Fibroblast of skin of scalp (primary cell): ENCODE results near the gene UBE2Z.
"Not testable (repeated sequence)": the region's sequence is repeated elsewhere in the genome, so short reads cannot be mapped to it uniquely, and the experiment has no call there.

ENCODE experiments used
- DNase-seq: peaks from one replicate; pipeline ENCODE4 v3.0.0-alpha.2; 2013

UBE2Z gene

GRCh38 chr17:48904428-48904827 lies 3.8 kb upstream of the UBE2Z start:
- DNase-seq, result no peak

GRCh38 chr17:48905987-48906515 lies 2.2 kb upstream of the UBE2Z start:
- DNase-seq, result no peak

- DNase-seq, result peak; percentile 35
Observed at GRCh38 chr17:48907713-48908046, 527 bp upstream of the UBE2Z start.

GRCh38 chr17:48908853-48909394 lies 717 bp downstream of the UBE2Z start:
- DNase-seq, result peak; percentile 91

DNA sequence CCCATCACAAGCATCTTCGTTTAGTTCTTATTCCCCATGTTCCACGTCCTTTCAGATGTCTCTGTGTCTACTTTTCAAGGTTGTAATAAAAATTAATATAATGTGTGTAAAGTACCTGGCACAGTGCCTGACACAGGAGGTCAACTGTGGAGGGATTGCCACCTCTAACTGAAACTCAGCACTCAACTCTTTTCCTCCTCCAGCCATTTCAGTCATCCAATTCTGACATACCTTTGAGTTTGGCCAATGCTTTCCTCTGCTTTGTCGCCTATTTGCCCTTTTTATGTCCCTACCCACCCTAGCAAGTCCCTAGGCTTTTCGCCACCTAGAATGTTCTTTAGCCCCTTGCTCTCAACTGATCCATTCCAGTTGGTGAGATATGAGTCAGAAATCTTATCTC lies 1.6 kb downstream of the UBE2Z start:
- DNase-seq, result no peak

GRCh38 chr17:48910370-48910769 lies 2.2 kb downstream of the UBE2Z start:
- no peak for DNase-seq

GRCh38 chr17:48912476-48912875 lies 4.3 kb downstream of the UBE2Z start:
- DNase-seq, result no peak

DNA sequence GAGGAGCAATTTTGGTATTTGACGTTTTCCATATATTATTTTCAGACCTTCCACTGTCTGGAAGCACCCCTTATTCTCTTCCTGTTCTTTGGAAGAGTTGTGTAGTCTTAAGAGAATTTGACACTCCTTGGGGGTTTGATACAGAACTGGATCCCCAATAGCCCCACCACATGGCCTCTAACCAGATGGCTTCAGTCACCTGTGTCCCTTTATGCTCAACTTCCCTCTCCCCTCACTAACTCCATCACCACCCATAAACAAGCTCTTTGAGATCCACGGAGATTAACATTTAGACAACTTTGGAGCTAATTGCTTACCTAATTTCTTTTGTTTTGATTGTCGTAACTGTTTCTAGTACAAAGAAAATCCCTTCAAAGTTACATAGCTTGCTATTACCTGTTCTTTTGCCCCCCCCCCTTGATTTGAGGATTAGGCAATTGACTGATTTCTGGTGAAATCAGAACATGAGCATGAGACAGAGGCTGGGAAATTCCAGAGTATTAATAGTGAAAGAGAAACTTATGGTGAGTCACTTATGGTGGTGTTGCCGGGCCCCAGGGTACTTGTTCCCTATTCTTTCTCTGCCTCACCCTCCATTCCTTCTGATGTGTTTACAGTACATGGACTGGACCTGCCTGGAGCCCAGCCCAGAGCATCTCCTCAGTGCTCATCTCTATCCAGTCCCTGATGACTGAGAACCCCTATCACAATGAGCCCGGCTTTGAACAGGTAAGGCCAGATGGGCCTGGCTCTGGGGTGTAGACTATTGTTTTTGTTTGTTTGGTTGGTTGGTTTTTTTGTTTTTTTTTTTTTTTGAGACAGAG lies 7.5 kb downstream of the UBE2Z start:
- DNase-seq, result peak; percentile 82

DNA sequence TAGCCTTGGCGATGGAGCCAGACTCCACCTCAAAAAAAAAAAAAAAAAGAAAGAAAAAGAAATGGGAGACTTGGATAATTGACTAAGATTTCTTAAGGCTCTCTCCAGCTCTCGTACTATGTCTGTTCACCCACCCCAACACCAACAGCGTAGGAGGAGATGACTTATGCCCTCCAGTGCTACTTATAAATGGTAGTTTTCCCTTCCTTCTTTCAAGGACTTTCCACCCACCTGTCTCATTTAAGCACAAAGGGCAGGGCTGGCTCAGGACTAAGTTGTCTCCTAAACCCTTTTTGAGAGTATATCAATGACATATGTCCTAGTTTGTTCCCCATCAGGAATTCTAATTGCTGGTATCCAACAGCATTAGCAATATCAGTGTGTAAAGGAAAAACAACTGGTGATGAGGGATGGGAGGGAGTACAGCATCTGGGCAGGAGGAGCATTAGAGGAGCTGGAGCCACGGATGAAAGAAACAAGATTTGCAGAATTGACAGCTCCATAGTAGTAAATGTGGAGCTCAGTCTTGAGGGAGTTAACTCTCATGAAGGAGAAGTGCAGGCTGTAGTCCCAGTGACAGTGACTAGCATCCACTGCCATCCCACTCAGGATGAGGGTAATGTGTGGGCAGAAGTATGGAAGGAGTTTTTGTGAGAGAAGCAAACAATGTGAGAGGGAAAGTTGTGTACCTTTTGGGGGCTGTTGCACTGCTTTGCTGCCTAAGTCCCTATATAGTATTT lies 17.2 kb downstream of the UBE2Z start:
- no peak for DNase-seq

GRCh38 chr17:48925991-48926342 lies 17.8 kb downstream of the UBE2Z start:
- no peak for DNase-seq

GRCh38 chr17:48927978-48928745 lies 20.0 kb downstream of the UBE2Z start:
- no peak for DNase-seq

DNA sequence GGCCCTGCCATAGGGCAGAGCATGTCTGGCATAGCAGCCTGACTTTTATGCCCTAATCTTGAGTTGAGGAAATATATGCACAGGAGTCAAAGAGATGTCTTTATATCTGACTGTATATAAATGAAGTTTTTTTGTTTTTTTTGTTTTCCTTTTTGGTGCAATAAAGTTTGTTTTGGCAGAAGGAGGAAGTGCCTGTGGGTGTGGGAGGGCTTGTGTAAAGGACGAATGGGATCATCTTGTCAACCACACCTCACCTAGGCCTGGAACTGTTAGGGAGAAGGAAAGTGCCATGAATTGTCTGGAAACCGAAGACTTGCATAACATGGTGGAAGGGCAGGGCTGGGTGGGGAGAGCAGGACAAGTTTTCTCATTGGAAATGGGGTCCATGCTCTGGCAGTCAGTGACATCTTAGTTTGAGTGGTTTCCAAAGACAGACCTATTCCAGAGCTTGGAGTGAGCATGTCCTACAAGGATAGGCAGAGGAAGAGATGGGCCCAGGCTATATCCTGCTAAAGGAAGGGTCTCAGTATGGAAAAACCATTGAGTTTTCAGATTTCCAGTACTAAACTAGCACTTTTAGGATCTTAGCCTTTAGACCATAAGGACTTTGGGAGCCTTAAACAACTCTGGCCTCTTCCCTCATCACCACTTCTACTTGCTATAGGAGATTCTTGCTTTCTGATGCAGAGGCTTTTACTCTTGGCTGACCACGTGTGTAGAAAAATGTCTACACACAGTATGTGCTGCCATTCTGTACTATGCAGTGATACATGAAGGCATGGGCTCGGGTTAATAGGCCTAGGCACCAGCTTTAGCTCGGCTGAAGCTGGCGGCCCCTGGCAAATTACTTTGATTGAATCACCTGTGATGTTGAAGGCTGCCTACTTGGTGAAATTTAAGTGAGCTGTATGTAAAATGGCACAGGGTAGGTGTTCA lies 20.9 kb downstream of the UBE2Z start:
- DNase-seq, result peak; percentile 12

DNA sequence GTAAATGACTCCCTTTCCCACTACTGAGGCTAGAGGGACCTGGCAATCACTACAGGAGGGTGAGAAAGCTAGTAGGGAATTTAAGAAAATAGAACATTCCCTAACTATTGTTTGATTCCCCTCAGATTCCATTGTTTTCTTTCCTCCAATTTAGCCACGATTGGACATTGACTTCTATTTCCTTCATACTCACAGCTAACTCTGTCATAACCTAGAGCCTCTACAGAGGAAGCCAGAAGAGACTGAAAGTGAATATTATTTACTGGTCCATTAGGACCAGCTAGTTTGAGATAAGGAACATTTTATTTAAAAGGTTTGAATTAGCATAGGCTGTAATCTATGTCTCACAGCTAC lies 21.6 kb downstream of the UBE2Z start:
- DNase-seq, result no peak

GRCh38 chr17:48930435-48930873 lies 22.2 kb downstream of the UBE2Z start:
- no peak for DNase-seq

DNA sequence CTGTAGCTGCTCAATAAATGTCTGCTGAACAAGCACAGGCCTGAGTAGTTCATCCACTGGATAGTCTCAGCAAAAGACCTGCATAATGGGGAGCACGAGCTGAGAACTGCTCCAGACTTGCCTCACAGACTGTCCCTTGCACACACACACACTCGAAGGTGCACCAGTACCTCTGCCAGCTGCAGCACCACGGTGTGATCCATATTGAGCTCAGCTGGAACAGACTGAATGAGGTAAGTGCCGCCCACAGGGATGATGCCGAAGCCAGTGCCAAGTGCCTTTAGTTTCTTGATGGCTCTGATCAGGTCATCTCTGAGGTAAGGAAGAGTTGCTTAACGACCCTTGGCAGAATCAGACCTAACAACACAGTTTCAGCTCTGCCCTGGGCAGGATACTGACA lies 24.8 kb downstream of the UBE2Z start:
- no peak for DNase-seq

- DNase-seq, result peak; percentile 94
Observed at GRCh38 chr17:48944515-48945260, 36.5 kb downstream of the UBE2Z start, which contains the start of gene SNF8. SNF8 (minus strand) TSS chr17:48944842; CDS start chr17:48944734, 108 bp downstream.

DNA sequence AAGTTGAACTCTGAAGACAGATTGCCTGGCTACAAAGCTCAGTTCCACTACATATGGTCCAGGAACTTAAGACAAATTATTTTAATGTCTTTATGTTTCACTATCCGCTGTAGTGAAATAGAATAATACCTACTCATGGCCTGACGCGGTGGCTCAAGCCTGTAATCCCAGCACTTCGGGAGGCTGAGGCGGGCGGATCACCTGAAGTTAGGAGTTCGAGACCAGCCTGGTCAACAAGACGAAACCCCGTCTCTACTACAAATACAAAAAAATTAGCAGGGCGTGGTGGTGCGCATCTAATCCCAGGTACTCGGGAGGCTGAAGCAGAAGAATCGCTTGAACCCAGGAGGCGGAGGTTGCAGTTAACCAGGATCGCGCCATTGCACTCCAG lies 37.0 kb downstream of the UBE2Z start:
- DNase-seq, result not testable (repeated sequence)

DNA sequence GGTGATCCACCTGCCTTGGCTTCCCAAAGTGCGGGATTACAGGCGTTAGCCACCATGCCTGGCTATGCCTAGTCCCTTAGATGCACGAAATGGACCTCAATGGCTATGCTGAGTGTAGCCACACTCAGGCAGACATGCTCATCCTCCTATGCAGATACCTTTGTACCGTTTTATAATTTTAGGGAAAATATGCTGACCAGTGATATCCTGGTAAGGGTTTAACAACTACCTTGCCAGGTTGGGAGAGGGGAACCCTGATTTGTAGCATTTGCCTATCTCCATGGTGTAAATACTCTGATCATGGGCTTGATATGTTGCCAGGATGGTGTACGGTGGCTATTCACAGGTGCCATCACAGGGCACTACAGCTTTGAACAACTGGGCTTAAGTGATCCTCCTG lies 43.4 kb downstream of the UBE2Z start:
- no peak for DNase-seq

DNA sequence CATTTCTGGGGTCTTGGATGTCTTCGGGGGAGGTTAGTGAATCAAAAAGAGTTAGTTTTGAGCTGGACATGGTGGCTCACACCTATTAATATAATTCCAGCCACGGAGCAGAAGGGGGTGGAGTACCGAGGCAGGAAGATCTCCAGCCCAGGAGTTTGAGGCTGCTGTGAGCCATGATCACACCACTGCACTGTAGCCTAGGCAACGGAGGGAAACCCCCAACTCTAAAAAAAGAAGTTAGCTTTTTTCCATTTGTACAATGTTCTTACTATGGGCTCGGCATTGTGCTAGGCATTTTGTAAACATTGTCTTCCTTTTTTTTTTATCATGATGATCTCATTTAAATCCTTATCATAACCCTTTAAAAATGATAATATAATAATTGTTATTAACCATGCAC lies 44.7 kb downstream of the UBE2Z start:
- DNase-seq, result no peak

DNA sequence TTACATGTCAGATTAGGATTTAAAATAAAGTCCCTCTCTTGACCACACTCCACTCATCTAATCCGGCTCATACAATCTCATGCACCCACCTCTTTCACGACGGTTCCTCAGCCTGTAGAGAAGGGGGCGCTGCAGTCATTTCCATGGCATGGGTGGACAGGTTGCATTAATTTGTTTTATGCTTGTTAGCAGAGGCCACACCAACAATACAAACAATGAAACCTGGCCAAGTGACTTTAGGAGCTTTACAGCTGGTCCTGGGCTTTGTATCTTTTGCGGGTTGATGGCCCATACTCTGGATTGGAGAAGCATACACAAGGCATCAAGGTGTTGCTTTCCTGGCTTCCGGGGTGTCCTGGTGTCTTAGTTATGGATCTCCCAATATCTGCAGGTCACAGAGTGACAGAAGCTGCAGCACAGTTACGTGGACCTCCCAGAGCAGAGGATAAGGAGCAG lies 46.1 kb downstream of the UBE2Z start:
- peak; percentile 59 for DNase-seq
